ENCODE data around the gene GABRB2. TPM values are rescaled to one million over a fixed set of nuclear protein-coding genes. Genes with fewer than 3 reads are reported as not detected.

The GABRB2 gene
- total RNA-seq, 4 donors from 2014 or later: 3.1 to 3.2 (median 3.2) TPM; not detected in 1

DNA sequence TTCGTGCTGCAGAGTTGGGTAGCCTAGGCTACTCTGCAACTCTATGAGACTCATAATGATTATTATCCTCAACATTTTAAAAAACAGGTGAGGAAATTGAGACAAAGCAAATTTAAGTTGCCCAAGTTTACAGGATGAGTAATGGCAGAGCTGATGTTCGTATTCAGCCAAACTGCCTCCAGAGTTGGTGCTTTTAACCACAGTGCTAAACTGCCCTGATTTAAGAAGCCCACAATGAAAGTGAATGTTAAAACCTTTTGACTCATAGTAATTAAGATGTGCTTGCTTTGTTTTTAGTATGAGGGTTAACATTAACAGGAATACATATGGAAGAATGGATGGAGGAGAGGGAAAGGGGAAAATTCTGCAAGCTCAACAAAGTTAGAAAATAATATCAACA is 15.9 kb upstream of the GABRB2 start:
- Histone ChIP-seq H3K9me3 (no peaks in the 10 kb centered on the region), H3K27ac (no peak overlapping the region), H3K36me3 (no peaks in the 10 kb centered on the region), H3K4me3 (no peak overlapping the region), H3K4me1 (no peaks in the 10 kb centered on the region), H3K27me3 (no peaks in the 10 kb centered on the region)
- no peak for DNase-seq
- TF ChIP-seq, protein P1, sequence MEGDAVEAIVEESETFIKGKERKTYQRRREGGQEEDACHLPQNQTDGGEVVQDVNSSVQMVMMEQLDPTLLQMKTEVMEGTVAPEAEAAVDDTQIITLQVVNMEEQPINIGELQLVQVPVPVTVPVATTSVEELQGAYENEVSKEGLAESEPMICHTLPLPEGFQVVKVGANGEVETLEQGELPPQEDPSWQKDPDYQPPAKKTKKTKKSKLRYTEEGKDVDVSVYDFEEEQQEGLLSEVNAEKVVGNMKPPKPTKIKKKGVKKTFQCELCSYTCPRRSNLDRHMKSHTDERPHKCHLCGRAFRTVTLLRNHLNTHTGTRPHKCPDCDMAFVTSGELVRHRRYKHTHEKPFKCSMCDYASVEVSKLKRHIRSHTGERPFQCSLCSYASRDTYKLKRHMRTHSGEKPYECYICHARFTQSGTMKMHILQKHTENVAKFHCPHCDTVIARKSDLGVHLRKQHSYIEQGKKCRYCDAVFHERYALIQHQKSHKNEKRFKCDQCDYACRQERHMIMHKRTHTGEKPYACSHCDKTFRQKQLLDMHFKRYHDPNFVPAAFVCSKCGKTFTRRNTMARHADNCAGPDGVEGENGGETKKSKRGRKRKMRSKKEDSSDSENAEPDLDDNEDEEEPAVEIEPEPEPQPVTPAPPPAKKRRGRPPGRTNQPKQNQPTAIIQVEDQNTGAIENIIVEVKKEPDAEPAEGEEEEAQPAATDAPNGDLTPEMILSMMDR (IDR thresholded peaks at IDR 0.05): no peak
- no peak for TF ChIP-seq POLR2A (IDR thresholded peaks at IDR 0.05)

DNA sequence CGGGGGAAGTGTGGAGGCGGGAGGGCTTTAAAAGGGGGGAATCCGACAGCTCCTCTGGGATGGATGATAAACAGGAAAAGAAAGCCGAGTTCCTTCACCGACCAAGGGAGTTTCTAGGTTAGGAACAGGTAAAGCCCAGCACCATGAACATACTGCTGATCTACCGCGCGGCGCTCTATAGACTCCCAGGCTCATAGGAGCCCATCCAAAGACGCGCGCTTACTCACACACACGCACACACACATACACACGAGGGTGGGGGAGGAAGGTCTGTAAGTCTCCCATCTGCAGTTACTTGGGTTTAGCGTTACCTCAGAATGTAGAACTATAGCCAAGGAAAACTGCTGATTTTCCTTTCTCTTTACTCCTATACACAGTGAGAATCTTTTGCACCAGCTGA is 2.6 kb upstream of the GABRB2 start:
- H3K27me3 ChIP-seq: peaks cover 0 to 22% of the 10 kb centered on the region in 2 donors
- peak overlapping the region in 2 of 4 donors; percentile 4 to 55 for H3K4me3 ChIP-seq
- no peak for DNase-seq

DNA sequence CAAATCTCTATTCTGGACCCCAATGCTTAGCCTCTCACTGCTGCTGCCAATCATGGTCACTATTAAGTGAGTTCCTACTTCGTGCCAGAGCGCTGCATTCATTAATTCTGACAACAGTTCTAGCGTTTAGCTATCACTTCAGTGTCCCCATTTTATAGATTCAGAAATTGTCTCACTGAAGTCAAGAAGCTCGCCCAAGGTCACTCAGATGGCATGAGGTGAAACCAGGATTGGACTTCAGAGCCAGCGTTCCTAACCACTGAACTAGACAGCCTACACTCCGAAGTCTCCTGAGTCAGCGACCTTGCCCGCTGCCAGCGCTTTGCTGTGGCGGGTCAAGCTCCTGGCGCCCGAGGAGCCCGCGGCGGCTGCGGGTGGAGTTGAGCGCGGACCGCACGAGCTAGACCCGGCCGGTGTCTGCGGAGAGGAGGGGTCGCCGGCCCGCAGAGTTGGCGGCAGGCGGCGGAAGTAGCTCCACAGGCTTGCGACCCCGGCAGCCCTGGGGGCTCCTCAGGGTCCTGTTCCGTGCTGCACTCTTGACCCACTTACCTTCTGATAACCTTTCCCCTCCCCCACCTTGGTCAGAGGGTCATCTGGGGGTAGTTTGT is 2.1 kb upstream of the GABRB2 start:
- H3K4me3 ChIP-seq: peak overlapping the region in 2 of 4 donors; percentile 46 to 55
- TF ChIP-seq POLR2A (IDR thresholded peaks at IDR 0.05): no peak
- TF ChIP-seq, protein P1 (IDR thresholded peaks at IDR 0.05): no peak
- no peaks in the 10 kb centered on the region for H3K36me3 ChIP-seq
- no peak overlapping the region for H3K27ac ChIP-seq
- peak in 1 of 3 donors; percentile 53 for DNase-seq
- H3K4me1 ChIP-seq: peaks cover 0 to 16% (median 0%) of the 10 kb centered on the region in 4 donors
- H3K9me3 ChIP-seq: no peaks in the 10 kb centered on the region
- H3K27me3 ChIP-seq: peaks cover 0 to 22% of the 10 kb centered on the region in 2 donors

More for the DNA sequence above, 2.6 kb upstream of the GABRB2 start:
- Histone ChIP-seq H3K9me3 (no peaks in the 10 kb centered on the region), H3K36me3 (no peaks in the 10 kb centered on the region), H3K4me1 (peaks cover 0 to 16% (median 0%) of the 10 kb centered on the region in 4 donors), H3K27ac (no peak overlapping the region)
- no peak for TF ChIP-seq POLR2A (IDR thresholded peaks at IDR 0.05)
- TF ChIP-seq, protein P1 (IDR thresholded peaks at IDR 0.05): no peak

DNA sequence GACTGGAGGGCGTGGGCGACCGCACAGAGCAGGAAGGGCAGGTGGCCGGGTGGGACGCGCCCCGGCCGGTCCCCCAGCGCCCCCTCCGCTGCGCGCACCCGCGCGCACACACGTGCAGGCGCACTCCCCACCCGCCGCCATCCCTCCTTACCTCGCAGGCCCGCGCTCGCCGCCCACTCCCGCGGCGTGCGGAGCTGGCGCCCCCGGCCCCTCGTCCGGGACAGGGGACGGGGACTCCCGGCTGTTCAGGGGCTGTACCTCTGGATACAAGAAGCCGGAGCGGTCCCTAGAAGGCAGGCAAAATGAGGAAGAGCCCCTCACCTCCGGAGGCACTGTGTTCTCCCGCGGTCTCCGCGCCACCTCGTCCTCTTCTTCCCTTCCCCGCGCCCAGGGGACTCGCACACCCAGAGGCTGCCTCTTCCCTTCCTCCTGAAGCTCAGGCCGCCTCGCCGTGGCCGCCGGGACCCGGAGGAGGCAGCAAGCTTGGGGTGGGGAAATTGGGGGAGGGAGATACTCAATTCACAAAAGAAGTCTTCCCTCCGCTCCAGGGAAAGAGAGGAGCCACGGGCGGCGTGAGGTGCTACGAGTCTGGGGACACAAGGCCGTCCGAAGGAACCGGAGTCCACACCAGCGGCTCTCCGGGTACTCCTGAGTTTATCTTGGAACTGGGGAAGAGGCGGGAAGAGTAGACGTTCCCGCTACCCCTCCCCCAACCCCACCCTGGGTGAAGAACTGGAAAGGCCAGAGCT is 1.4 kb upstream of the GABRB2 start:
- peak overlapping the region; percentile 14 to 55 (median 32) for H3K4me3 ChIP-seq

DNA sequence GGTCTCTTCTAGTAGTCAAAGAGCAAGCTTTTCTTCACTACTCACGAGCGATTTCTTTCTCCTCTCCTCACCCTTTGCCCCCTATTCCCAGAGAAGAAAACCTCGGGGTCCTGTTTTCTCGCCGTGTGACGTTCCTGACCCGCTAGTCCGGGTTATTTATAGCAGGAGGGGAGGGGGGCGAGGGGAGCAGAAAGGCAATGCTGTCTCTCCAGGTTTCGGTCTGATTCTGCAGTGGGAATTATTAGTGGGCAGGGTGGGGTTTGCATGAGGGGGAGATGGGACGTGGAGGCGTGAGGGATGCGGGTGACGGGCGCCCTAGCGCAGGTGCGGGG is 847 bp upstream of the GABRB2 start:
- DNase-seq: no peak
- H3K36me3 ChIP-seq: no peaks in the 10 kb centered on the region
- H3K27me3 ChIP-seq: peaks cover 0 to 22% of the 10 kb centered on the region in 2 donors
- peak overlapping the region; percentile 14 to 55 (median 32) for H3K4me3 ChIP-seq
- peaks cover 0 to 16% (median 0%) of the 10 kb centered on the region in 4 donors for H3K4me1 ChIP-seq
- TF ChIP-seq POLR2A (IDR thresholded peaks at IDR 0.05): no peak
- TF ChIP-seq, protein P1 (IDR thresholded peaks at IDR 0.05): no peak
- no peak overlapping the region for H3K27ac ChIP-seq
- no peaks in the 10 kb centered on the region for H3K9me3 ChIP-seq

More for the DNA sequence above, 1.4 kb upstream of the GABRB2 start:
- peaks cover 0 to 22% of the 10 kb centered on the region in 2 donors for H3K27me3 ChIP-seq
- no peaks in the 10 kb centered on the region for H3K36me3 ChIP-seq
- no peak overlapping the region for H3K27ac ChIP-seq
- DNase-seq: peak in 1 of 3 donors; percentile 52
- H3K9me3 ChIP-seq: no peaks in the 10 kb centered on the region
- TF ChIP-seq, protein P1 (IDR thresholded peaks at IDR 0.05): no peak
- no peak for TF ChIP-seq POLR2A (IDR thresholded peaks at IDR 0.05)
- peaks cover 0 to 16% (median 0%) of the 10 kb centered on the region in 4 donors for H3K4me1 ChIP-seq

All from Peyer's patch (tissue), 4 donors.